ENCODE results near the gene CUX1. TPM values are rescaled to one million over a fixed set of nuclear protein-coding genes. Genes with fewer than 3 reads are reported as not detected.
"Not testable (repeated sequence)": the region's sequence is repeated elsewhere in the genome, so short reads cannot be mapped to it uniquely, and the experiment has no call there.

Gene CUX1
- total RNA-seq, 1 experiment from 2014 or later, result 54.8 TPM

DNA sequence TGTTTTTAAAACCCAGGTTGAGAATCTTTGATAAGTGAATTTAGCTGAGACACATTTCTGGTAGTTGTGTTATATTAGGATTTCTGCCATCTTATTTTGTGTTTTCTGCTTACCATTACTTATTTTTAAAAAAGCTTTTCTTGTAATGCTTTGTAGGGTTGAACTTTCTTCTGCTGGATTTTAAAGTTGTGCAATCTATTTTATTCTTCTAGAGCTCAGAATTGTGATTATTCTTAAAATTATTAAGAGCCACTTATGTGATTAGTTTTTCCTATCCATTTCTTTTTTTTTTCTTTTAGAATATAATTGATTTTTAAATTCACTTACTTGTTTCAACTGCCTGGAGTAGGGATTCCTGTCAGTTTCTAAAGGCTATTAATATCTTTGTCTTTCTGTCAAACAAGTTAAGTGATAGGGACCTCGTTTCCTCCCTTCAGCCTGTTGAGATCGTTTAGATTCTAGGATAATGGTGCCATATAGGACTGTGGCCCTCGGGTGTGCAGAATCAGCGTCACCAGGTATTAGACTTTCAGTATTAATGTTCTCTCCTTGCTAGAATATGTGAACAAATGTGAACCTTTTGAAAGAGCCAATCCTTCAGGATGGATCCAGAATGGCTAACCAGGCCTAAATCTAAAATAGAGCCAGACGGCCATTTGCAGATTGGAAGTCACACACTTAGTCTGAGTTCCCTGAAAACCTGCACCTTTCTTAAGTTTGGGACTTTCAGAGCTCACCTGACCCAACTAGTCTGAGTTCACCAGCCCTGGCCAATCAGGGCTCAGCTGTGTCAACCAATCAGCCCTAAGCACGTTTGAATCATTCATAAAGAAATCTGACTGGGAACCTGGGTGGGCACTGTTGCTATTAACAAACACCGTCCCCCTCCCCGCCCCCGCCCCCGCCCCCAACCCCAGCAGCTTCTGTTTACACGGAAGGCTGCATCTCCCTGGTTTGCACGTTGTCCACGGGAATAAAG, 26.2 kb downstream of the CUX1 start:
- BruUV-seq (replicated peaks), result no TSS peak
- no peaks in the 10 kb centered on the region for H3K4me1 Mint-ChIP-seq (ENCODE audit: low read depth, unreplicated experiment)
- peaks cover 9% of the 10 kb centered on the region for H3K36me3 Mint-ChIP-seq (ENCODE audit: insufficient read depth, unreplicated experiment)
- no peak for DNase-seq
- H3K4me3 Mint-ChIP-seq (ENCODE audit: low read depth, unreplicated experiment), result no peak overlapping the region
- H3K27me3 Mint-ChIP-seq (ENCODE audit: unreplicated experiment), result no peaks in the 10 kb centered on the region
- intact Hi-C loops (cut with micrococcal nuclease; ENCODE audit: unreplicated experiment), result no loop called here
- CTCF ChIA-PET, result interaction anchor here (0.7 kb wide), 1 partner anchor 543 kb away, joined by 4 read pairs; no protein-coding TSS in a partner anchor
- TF ChIP-seq CTCF (IDR thresholded peaks at IDR 0.05; ENCODE audit: unreplicated experiment), result no peak
- H3K9me3 Mint-ChIP-seq (ENCODE audit: low read depth, unreplicated experiment), result peaks cover 3% of the 10 kb centered on the region
- H3K27ac Mint-ChIP-seq (ENCODE audit: unreplicated experiment), result no peak overlapping the region

GRCh38 chr7:101845974-101846373, 28.5 kb downstream of the CUX1 start:
- H3K27ac Mint-ChIP-seq (ENCODE audit: unreplicated experiment), result no peak overlapping the region
- no peaks in the 10 kb centered on the region for H3K27me3 Mint-ChIP-seq (ENCODE audit: unreplicated experiment)
- no peaks in the 10 kb centered on the region for H3K4me1 Mint-ChIP-seq (ENCODE audit: low read depth, unreplicated experiment)
- CTCF ChIA-PET, result no interaction called here
- BruUV-seq (replicated peaks), result no TSS peak
- peaks cover 3% of the 10 kb centered on the region for H3K9me3 Mint-ChIP-seq (ENCODE audit: low read depth, unreplicated experiment)
- intact Hi-C loops (cut with micrococcal nuclease; ENCODE audit: unreplicated experiment), result no loop called here
- no peak for TF ChIP-seq CTCF (IDR thresholded peaks at IDR 0.05; ENCODE audit: unreplicated experiment)
- no peak overlapping the region for H3K4me3 Mint-ChIP-seq (ENCODE audit: low read depth, unreplicated experiment)
- DNase-seq, result no peak
- peaks cover 9% of the 10 kb centered on the region for H3K36me3 Mint-ChIP-seq (ENCODE audit: insufficient read depth, unreplicated experiment)

- TF ChIP-seq CTCF (IDR thresholded peaks at IDR 0.05; ENCODE audit: unreplicated experiment), result no peak
- BruUV-seq (replicated peaks), result no TSS peak
- Mint-ChIP-seq H3K4me3 (ENCODE audit: low read depth, unreplicated experiment) (no peak overlapping the region), H3K27me3 (ENCODE audit: unreplicated experiment) (no peaks in the 10 kb centered on the region), H3K4me1 (ENCODE audit: low read depth, unreplicated experiment) (no peaks in the 10 kb centered on the region), H3K36me3 (ENCODE audit: insufficient read depth, unreplicated experiment) (peaks cover 9% of the 10 kb centered on the region), H3K9me3 (ENCODE audit: low read depth, unreplicated experiment) (peaks cover 3% of the 10 kb centered on the region), H3K27ac (ENCODE audit: unreplicated experiment) (no peak overlapping the region)
- CTCF ChIA-PET, result no interaction called here
- DNase-seq, result no peak
- intact Hi-C loops (cut with micrococcal nuclease; ENCODE audit: unreplicated experiment), result no loop called here
Observed at GRCh38 chr7:101846800-101847538, 29.5 kb downstream of the CUX1 start.

- Mint-ChIP-seq H3K4me3 (ENCODE audit: low read depth, unreplicated experiment) (no peak overlapping the region), H3K27me3 (ENCODE audit: unreplicated experiment) (no peaks in the 10 kb centered on the region), H3K4me1 (ENCODE audit: low read depth, unreplicated experiment) (no peaks in the 10 kb centered on the region), H3K27ac (ENCODE audit: unreplicated experiment) (no peak overlapping the region), H3K9me3 (ENCODE audit: low read depth, unreplicated experiment) (peaks cover 3% of the 10 kb centered on the region), H3K36me3 (ENCODE audit: insufficient read depth, unreplicated experiment) (peaks cover 9% of the 10 kb centered on the region)
- intact Hi-C loops (cut with micrococcal nuclease; ENCODE audit: unreplicated experiment), result no loop called here
- no peak for DNase-seq
- CTCF ChIA-PET, result no interaction called here
- no peak for TF ChIP-seq CTCF (IDR thresholded peaks at IDR 0.05; ENCODE audit: unreplicated experiment)
- BruUV-seq (replicated peaks), result no TSS peak
Observed at GRCh38 chr7:101848208-101848951, 31.0 kb downstream of the CUX1 start.

DNA sequence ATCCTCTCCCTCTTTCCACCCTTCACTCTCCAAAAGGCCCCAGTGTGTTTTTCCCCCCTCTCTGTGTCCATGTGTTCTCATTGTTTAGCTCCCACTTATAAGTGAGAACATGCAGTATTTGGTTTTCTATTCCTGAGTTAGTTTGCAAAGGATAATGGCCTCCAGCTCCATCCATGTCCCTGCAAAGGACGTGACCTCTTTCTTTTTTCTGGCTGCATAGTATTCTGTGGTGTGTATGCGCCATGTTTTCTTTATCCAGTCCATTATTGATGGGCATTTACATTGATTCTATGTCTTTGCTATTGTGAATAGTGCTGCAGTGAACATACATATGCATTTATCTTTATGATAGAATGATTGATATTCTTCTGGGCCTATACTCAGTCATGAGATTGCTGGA, 31.9 kb downstream of the CUX1 start:
- CTCF ChIA-PET; H3K27me3 Mint-ChIP-seq (ENCODE audit: unreplicated experiment); H3K4me1 Mint-ChIP-seq (ENCODE audit: low read depth, unreplicated experiment); H3K9me3 Mint-ChIP-seq (ENCODE audit: low read depth, unreplicated experiment); H3K27ac Mint-ChIP-seq (ENCODE audit: unreplicated experiment); BruUV-seq (replicated peaks); intact Hi-C loops (cut with micrococcal nuclease; ENCODE audit: unreplicated experiment); DNase-seq; H3K4me3 Mint-ChIP-seq (ENCODE audit: low read depth, unreplicated experiment); H3K36me3 Mint-ChIP-seq (ENCODE audit: insufficient read depth, unreplicated experiment): not testable (repeated sequence)

GRCh38 chr7:101852364-101852763, 34.9 kb downstream of the CUX1 start:
- CTCF ChIA-PET; H3K36me3 Mint-ChIP-seq (ENCODE audit: insufficient read depth, unreplicated experiment): not testable (repeated sequence)

More at GRCh38 chr7:101852364-101852763, 34.9 kb downstream of the CUX1 start:
- intact Hi-C loops (cut with micrococcal nuclease; ENCODE audit: unreplicated experiment); H3K4me3 Mint-ChIP-seq (ENCODE audit: low read depth, unreplicated experiment); H3K9me3 Mint-ChIP-seq (ENCODE audit: low read depth, unreplicated experiment); H3K27ac Mint-ChIP-seq (ENCODE audit: unreplicated experiment); H3K27me3 Mint-ChIP-seq (ENCODE audit: unreplicated experiment); BruUV-seq (replicated peaks); DNase-seq: not testable (repeated sequence)
- peaks cover 17% of the 10 kb centered on the region for H3K4me1 Mint-ChIP-seq (ENCODE audit: low read depth, unreplicated experiment)
